GM23338 (cell line): Measurements from ENCODE around the gene GPATCH3.

Experiments
- CREB1 ChIP-seq: fragments of 250-450 bp; sonication (Bioruptor Pico); IDR thresholded peaks from 2 replicates; pipeline ENCODE4 v1.5.0; 2020; ENCODE audit warnings: low read depth, mild to moderate bottlenecking, moderate library complexity
- CTCF ChIP-seq, 2 experiments: fragments of 200-600 bp in 1 of 2; sonication (generic) in 1 of 2; conservative IDR thresholded peaks; 2 replicates each; pipeline versions ENCODE4 v1.5.1 to v1.6.1; 2016 to 2017; ENCODE audit warnings: antibody characterized with exemption in 2 of 2, low read depth in 2 of 2, mild to moderate bottlenecking in 2 of 2, moderate library complexity in 1 of 2
- ETS1 ChIP-seq: IDR thresholded peaks from 2 replicates; pipeline ENCODE4 v1.6.1; 2016; ENCODE audit warnings: antibody characterized with exemption
- EZH2 ChIP-seq: fragments of 200-600 bp; sonication (generic); IDR thresholded peaks from one replicate; pipeline ENCODE4 v1.8.0; 2017; ENCODE audit warnings: antibody characterized with exemption, mild to moderate bottlenecking, low read depth; ENCODE audit not compliant: unreplicated experiment
- EZH2phosphoT487 ChIP-seq: fragments of 200-600 bp; sonication (generic); IDR thresholded peaks from one replicate; pipeline ENCODE4 v1.8.1; 2018; ENCODE audit warnings: antibody characterized with exemption; ENCODE audit not compliant: unreplicated experiment
- JUNB ChIP-seq: IDR thresholded peaks from one replicate; pipeline ENCODE4 v1.6.1; 2016; ENCODE audit warnings: antibody characterized with exemption; ENCODE audit not compliant: unreplicated experiment
- NANOG ChIP-seq: IDR thresholded peaks from 2 replicates; pipeline ENCODE4 v1.6.1; 2016; ENCODE audit warnings: antibody characterized with exemption, borderline replicate concordance
- POLR2AphosphoS5 ChIP-seq: IDR thresholded peaks from 2 replicates; pipeline ENCODE4 v1.6.1; 2016; ENCODE audit warnings: antibody characterized with exemption, low read depth
- REST ChIP-seq: IDR thresholded peaks from one replicate; pipeline ENCODE4 v1.6.1; 2018; ENCODE audit warnings: antibody characterized with exemption; ENCODE audit not compliant: unreplicated experiment
- STAT1 ChIP-seq: IDR thresholded peaks from one replicate; pipeline ENCODE4 v1.6.1; 2016; ENCODE audit warnings: antibody characterized with exemption; ENCODE audit not compliant: unreplicated experiment
- ZNF114 ChIP-seq: fragments of 250-450 bp; sonication (Bioruptor Pico); IDR thresholded peaks from 2 replicates; pipeline ENCODE4 v1.5.0; 2020; ENCODE audit warnings: mild to moderate bottlenecking, moderate library complexity
- ZNF331 ChIP-seq: fragments of 250-450 bp; sonication (Bioruptor Pico); IDR thresholded peaks from 2 replicates; pipeline ENCODE4 v1.5.0; 2020; ENCODE audit warnings: low read depth, mild to moderate bottlenecking, moderate library complexity
- ZNF462 ChIP-seq: fragments of 250-450 bp; sonication (Bioruptor Pico); IDR thresholded peaks from 2 replicates; pipeline ENCODE4 v1.5.0; 2020; ENCODE audit warnings: mild to moderate bottlenecking, moderate library complexity

- TF ChIP-seq CTCF (conservative IDR thresholded peaks at IDR 0.05; ENCODE audit: low read depth in 2 of 2) = no peak
- TF ChIP-seq EZH2 = no peak
- TF ChIP-seq ETS1 = no peak
- no peak for TF ChIP-seq REST
- TF ChIP-seq EZH2phosphoT487 = no peak
- TF ChIP-seq POLR2AphosphoS5 = no peak
- TF ChIP-seq JUNB = no peak
- no peak for TF ChIP-seq ZNF114
- TF ChIP-seq CREB1 (CRISPR knock-in tag) = no peak
- TF ChIP-seq ZNF331 = no peak
- TF ChIP-seq STAT1 = no peak
- no peak for TF ChIP-seq NANOG
- TF ChIP-seq ZNF462 (CRISPR knock-in tag) = no peak
Observed at GRCh38 chr1:26894263-26894662, 6.0 kb downstream of the GPATCH3 start.
